HG03469 (cell line): ENCODE data around the gene DNAJC6.

ENCODE experiments used
- ATAC-seq: cut with Tn5 transposase; IDR thresholded peaks from one replicate; pipeline ENCODE4 v1.9.1; 2021; ENCODE audit warnings: mild to moderate bottlenecking, moderate library complexity, moderate number of reproducible peaks; ENCODE audit not compliant: unreplicated experiment

Gene DNAJC6

DNA sequence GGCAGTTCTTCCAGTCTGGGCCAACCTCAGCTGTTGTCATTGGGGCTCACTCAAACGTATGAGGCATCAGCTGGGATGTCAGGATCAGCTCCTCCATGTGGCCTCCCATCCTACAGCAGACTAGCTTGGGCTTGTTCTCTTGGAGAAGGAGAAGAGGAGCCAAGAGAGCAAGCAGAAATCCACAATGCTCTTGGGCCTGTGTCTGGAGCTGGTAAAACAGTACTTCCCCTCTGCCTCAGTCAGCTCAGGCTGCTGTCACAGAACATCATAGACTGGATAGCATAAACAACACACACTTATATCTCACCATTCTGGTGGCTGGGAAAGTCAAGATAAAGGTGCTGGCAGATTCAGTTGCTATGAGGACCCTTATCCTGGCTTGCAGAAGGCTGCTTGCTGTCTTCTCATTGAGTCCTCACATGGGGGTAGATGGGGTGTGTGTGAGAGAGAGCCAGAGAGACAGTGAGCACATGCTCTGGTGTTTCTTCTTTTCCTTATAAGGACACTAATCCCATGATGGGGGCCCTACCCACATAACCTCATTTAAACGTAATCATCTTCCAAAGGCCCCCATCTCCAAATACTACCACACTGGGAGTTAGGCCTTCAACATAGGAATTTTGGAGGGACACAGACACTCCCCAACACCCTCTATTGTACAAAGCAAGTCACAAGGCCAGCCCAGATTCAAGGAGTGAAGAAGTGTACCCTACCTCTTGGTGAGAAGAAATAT lies 16.3 kb upstream of the DNAJC6 start:
- ATAC-seq, result no peak

DNA sequence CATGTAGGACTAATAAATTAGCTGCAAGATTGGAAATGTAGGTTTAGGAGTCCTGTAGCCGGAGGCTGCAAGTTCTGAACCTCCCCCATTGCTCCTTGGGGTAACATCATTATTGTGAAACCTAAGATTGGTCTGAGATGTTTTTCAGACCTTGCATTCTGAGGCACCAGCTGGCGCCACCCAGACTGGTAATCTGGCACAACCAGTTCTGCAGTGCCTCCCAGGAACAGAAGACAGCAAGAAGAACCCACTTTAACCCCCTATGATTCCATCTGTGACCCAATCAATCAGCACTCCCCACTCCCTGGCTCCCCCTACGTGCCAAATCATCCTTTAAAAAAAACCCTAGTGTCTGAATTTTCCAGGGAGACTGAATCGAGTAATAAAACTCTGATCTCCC lies 11.6 kb upstream of the DNAJC6 start:
- ATAC-seq, result no peak

DNA sequence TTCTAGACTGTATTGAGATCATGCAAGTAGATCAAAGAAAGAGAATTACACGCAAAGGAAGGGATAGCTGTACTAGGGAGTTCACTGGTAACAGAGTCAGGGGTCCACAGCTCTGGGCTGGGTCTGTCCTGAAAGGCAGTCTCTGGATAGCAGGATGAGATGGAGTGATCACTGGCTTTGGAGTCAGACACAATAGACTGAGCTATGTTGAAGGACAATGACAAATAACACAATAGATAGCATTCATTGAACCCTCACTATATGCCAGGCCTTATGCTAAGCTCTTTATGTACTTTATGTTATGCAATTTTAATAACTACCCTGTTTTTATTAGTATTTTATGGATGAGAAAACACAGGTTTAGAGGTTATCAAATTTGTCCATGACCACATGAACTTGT lies 10.0 kb upstream of the DNAJC6 start:
- ATAC-seq, result no peak

DNA sequence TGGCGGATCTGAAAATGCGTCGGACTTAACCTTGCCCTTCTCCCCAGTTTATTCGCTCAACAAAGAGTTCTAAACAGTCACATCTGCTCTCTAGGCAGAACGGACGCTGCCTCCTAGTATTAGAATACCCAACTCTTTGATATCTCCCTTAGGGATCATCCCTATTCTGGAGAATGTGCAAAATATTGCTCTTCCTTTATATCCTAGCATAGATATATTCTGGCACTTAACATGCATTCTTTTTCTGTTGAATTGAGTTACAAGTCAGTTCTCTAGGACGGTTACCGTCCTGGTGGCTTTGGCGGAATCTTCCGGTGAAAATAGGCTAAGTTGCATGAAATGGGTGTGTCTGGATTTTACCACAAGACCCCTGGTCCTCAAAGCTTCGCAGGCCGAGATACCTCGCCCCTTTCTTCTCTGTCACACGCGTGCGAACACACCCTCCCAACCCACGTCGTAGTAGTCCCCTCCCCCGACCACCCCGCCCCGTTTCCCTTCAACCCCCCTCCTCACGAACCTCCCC lies 501 bp upstream of the DNAJC6 start:
- ATAC-seq, result no peak

DNA sequence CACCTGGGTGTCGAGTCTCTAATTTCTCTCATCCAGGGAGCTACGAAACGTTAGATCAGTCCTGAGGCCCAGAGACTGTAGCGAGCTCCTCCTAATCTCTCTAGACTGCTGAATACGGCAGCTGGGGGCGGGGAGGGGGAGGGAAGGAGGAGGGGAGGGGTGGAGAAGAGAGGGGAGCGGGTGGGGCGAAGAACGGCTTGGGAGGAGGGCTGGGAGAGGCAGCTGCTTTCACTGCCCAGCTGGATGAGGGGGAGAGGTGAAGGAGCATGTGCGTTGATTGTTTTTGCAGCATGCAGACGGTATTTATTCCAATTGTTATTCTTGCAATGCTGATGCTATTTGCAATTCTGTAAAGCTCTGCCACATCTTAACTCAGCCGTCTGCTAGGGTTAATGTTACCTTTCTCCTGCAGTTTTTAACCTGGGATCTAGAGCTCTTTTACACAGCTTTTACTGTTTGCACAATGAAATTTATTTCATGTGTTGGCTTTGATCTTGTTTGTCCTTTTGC lies 790 bp downstream of the DNAJC6 start:
- ATAC-seq, result no peak

DNA sequence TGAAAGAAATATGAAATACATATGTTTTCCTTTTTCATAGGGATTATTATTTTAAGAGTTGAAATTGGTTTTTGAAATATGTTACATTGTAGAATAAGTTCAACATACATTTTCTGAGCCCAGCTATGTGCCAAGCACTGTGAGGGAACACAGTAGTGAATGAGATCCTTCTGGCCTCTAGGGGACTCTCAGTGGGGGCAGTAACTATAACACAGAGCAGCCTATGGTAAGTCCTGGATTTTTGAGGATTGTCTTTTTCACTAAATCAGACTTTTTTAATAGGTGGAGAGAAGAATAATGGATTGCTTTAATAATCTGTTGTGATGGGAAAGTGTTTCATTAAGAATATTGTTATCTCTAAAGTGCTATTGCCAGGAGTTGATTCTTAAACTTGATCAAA lies 2.4 kb downstream of the DNAJC6 start:
- no peak for ATAC-seq

DNA sequence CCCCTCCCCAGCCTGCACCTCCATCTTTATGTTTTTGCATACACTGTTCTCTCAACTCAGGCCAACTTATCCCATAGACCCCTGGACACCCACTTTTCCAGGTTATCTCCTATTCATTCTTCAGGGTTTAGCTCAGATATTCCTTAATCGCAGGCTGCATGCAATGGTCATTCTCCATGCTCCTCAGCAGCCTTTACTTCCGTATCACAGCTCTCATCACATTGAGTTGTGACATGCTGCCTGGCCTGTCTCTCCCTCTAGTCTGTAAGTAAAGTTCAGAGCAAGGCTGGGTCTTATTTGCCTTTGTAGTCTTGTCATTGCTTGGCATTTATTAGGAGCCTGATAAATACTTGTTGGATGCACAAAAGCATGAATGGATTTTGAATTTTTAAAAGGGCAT lies 6.9 kb downstream of the DNAJC6 start:
- no peak for ATAC-seq

DNA sequence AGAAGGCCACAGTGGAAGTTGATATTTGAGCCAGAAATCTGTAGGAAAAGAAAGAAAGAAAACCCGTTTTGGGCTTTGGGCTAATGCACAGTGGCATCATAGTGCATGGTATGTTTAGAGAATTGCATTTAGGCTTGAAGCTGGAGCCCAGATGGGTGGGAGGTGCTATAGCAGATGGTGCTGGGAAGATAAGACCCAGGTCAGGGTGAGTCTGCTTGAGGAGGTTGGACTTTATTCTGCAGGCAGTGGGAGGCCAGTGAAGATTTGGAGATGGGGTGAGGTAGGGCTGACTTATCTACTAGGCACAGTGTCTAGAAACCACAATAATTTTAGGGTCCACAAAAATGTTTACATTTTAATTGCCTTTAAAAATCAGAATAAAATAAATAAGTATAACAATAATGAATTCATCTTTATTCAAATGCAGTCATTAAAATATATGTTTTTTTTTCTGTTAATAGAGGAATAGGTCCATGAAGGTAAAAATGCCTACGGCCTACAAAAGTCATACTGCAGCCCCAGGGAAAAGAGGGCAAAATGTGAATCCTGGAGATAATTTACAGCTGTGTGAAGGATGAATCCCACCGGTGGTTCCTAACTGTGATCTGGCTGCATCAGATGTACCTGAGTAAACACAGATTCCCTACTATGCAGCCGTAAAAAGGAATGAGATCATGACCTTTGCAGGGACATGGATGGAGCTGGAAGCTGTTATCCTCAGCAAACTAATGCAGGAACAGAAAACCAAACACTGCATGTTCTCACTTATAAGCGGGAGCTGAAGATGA lies 8.7 kb downstream of the DNAJC6 start:
- ATAC-seq, result no peak

DNA sequence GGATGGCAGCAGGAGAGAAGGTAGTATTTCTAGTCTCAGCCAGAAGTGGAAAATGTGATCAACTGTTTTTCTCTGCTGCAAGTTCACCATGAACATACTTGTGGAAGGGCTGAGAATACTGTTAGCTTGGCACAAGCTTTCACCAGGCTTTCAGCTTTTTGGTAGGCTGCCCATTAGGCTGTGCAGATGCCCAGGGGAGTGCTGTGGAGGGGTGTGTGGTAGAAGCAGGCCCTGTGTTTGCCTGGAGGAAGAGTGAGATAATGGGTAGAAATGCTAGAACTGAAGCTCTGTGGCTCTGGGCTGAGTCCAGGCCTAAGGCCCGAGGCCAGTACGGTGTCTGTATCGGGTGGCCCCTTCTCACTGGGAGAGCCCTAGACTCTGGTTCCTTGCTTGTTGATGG lies 9.8 kb downstream of the DNAJC6 start:
- no peak for ATAC-seq

DNA sequence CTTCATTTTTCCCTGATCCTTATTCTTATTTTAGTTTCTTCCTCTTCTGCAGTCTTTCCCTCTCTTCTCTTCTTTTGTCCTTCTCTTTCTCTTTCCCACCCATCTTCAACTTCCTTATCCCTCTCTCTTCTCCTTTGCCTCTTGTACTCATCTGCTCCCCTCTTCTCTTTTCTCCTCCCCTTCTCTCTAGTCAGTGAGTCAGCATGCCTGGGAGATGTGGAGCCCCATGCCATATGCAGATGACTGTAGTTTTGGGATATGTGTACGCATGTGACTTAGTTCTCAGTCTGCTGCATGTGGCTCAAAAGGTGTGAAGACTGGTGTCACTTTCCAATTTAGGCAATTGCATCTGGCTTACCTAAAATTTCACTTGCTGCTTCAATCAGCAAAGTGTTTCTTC lies 10.4 kb downstream of the DNAJC6 start:
- no peak for ATAC-seq

DNA sequence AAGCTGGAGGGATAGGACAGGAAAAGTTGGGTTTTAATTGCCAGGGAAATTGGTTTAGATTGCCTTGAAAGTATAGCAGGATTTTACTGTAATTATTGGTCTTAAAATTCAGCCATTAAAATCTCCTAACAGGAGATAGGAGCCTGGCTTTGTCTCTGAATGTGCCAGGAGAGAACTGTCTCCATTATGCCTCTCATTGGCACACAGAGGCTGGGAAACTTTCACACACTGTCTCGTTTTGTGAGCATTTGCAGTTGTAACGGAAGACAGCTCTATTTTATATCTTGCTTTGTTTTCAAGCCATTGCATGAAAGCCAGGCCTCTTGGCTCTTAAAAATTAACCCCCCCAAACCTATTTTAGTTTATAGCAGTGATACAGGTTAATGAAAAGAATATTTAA lies 12.5 kb downstream of the DNAJC6 start:
- no peak for ATAC-seq

DNA sequence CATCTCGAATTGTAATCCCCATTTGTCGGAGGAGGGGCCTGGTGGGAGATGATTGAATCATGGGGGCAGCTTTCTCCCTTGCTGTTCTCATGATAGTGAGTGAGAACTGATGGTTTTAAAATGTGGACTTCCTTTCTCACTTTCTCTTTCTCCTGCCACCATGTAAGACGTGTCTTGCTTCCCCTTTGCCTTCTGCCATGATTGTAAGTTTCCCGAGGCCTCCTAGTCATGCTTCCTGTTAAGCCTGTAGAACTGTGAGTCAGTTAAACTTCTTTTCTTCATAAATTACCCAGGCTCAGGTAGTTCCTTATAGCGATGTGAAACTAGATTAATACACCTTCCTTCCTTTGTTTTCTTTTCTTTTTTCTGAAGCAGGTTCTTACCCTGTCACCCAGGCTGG lies 13.9 kb downstream of the DNAJC6 start:
- no peak for ATAC-seq

DNA sequence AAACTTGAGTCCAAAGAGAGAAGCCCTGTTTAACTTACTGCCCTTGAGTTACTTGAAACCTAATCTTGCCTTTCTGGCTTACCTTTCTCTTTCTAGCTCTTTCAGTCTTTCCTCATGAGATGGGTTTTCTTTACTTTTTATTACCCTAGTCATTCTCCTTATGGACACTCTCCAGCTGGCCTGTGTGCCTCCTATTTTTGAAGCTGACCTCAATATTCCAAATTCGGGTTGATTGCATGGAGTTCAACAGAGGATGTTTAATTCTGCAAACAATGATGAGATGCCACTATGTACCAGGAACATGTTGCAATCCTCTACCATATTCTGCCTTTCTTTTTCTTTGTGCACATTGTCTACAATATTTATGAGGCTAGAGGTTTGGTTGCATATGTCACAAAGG lies 20.7 kb downstream of the DNAJC6 start:
- no peak for ATAC-seq

DNA sequence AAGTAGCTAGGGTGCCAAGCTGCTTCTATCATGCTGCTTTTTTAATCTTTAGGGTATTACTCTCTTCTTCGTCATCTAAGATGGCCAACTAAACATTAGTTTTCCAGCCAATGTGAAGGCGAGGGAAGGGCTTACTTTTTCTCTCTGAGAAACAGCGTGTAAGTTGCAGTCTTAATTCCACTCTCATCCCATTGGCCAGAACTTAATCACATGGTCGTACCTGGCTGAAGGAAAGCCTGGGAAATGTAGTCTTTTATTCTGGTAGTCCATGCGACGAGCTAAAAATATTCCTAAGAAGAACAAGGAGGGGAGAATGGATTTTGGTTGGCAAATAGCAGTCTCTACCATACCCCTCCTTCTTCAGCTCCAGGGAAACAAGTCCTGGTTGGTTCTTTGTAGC lies 21.5 kb downstream of the DNAJC6 start:
- no peak for ATAC-seq

DNA sequence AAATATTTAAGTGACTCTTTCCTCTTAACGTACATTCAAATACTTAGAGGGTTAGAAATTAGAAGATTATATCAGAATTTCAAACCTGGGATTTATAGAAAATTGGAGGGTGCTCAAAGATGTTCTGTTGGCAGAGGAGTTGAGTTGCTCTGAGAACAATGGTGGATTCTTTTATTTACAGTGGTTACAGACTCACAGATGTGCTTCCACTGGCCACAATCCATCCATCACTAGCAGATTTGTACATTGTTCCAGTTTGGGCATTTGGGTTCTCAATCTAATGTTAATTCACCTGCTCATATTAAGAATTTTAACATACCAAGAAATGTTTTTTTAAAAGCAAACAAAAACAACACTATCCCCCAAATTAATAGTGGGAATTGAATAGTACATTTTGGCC lies 23.5 kb downstream of the DNAJC6 start:
- no peak for ATAC-seq

DNA sequence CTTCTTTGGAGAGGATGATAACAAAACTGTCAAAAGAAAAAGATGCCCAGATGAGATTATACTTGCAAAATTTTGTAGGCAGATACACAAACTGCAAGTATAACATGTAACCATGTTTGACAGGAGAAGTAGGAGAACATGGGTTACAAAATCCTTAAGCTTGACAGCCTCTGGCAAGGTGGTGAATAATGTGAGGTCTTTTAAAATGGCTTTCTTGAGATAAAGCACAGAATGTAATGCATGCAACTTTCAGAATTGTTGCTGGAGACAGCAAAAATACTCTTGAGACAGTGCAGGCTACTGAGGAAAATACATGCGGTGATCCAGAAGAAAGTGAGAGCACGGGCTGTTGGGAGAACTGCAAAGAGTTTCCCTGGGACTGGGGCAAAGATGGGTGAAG lies 24.7 kb downstream of the DNAJC6 start:
- no peak for ATAC-seq

DNA sequence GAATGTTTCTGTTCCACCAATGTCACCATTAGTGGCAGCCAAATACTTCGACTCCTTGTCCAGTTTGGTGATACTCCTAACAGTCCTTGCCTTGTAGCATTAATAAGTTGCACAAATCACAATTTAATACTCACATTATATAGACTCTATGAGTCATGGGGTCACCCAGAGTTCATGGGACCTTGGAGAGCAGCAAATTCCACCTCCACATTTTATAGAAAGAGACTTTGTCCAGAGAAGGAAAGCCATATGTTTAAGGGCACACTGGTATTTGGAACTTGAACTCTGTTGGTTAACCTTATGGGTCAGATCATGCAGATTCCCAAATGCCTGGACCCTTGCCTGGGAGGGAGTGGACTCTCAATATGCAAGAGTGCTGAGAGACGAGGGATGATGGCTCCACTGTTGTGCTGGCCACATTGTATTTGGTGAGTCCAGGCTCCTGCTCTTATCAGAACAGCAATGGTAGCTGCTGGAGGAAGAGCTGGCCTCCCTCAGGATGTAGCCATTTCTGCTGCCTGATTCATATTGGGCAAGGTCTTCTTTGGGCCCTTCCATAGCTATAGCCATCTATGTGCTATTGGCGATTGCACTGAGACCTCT lies 30.6 kb downstream of the DNAJC6 start:
- no peak for ATAC-seq

DNA sequence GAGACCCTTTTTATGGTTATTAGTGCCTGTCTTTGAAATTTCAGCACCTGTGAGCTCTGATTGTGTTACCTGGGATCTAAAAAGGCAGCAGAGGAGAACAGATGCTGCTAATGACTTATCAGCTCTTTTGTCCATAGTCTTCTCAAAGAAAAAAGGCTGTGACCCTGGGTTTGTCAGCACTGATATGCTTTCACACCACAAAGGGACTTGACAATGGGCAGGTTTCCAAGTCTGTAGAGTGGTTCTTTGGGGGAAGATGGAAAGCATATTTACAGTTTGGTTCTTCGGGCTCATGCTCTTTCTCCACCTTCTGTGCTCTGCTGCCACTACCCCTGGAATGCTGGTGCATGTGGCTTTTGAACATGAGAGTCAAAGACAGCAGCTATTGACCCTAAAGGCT lies 32.0 kb downstream of the DNAJC6 start:
- no peak for ATAC-seq

DNA sequence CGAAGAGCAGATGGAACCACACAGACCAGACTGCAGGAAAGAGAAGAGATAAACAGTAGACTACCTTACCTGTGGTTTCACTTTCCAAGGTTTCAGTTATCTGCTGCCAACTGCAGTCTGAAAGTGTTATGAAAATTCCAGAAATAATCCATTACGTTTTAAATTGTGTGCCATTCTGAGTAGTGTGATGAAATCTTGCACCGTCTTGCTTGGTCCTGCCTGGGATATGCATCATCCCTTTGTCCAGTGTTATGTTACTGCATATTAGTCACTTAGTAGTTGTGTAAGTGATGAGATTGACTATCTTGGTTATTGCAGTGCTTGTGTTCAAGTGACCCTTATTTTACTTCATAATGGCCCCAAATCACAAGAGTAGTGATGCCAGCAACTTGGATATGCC lies 33.9 kb downstream of the DNAJC6 start:
- ATAC-seq, result no peak

DNA sequence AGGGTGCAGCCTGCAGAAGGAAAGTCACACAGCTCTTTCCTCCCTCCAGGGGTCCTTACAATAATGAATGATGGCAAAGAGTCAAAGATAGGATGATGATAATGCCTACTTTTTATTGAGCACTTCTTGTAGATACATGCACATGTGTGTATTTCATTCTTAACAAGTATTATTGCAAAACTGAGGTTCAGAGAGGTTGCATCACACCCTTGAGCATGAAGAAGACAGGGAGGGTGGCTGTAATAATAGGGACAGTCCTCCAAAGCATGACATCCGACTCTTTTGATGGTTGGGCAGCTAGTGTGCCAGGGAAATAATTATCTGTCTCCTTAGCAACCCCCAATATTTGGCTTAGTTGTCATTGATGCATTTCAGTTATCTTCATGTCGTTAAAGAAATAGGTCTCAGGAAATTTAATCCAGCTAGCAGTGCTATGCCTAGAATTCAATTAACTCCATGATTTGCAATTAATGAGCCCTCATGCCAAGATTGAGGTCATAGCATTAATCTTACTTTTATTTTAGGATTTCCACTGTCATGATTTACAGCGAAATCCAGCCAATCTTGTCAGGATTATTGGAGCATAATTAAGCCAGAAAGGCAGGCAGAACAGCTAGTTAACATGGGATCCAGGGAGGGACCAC lies 35.0 kb downstream of the DNAJC6 start:
- ATAC-seq, result no peak

DNA sequence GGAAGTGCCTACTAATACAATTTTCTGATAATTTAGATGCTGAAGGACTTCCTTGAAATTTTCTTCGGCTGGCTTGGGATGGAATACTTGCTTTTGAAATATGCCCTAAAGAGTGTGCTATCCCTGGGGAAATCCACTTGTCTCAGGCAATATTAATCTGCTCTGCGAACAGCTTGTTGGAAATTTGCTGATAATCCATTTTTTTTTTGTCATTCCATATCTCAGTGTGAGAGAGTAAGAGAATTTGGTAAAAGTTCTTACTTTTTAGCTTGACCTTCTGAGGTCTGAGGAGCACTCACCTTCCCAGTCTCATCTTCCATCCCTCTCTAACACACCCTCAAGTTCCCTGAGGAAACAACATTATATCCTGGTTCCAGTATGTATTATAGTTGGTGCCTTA lies 36.8 kb downstream of the DNAJC6 start:
- ATAC-seq, result no peak
